ENCODE data around the gene PCYOX1L.

Gene PCYOX1L

GRCh38 chr5:149409268-149409948 lies 51.6 kb downstream of the PCYOX1L start:
- DNase-seq, result no peak

GRCh38 chr5:149410071-149410470 lies 52.2 kb downstream of the PCYOX1L start:
- DNase-seq, result no peak

GRCh38 chr5:149410721-149411432 lies 53.0 kb downstream of the PCYOX1L start:
- DNase-seq, result no peak

- no peak for DNase-seq
Measured at GRCh38 chr5:149411738-149412519, 54.1 kb downstream of the PCYOX1L start.

- DNase-seq, result no peak
Measured at GRCh38 chr5:149412783-149413476, 55.1 kb downstream of the PCYOX1L start.

GRCh38 chr5:149413477-149414210 lies 55.8 kb downstream of the PCYOX1L start:
- DNase-seq, result no peak

- no peak for DNase-seq
Measured at GRCh38 chr5:149414405-149415065, 56.7 kb downstream of the PCYOX1L start.

GRCh38 chr5:149415066-149415967 lies 57.5 kb downstream of the PCYOX1L start:
- no peak for DNase-seq

GRCh38 chr5:149416987-149417710 lies 59.3 kb downstream of the PCYOX1L start:
- DNase-seq, result no peak

GRCh38 chr5:149417711-149418368 lies 60.0 kb downstream of the PCYOX1L start:
- no peak for DNase-seq

GRCh38 chr5:149418910-149419531 lies 61.2 kb downstream of the PCYOX1L start:
- no peak for DNase-seq
